HG03097 (cell line): ENCODE data around the gene CAVIN2.
"Not testable (repeated sequence)": the region's sequence is repeated elsewhere in the genome, so short reads cannot be mapped to it uniquely, and the experiment has no call there.

ENCODE experiments used
- ATAC-seq: cut with Tn5 transposase; IDR thresholded peaks from one replicate; pipeline ENCODE4 v1.9.1; 2021; ENCODE audit not compliant: unreplicated experiment, low FRiP score

The CAVIN2 gene

DNA sequence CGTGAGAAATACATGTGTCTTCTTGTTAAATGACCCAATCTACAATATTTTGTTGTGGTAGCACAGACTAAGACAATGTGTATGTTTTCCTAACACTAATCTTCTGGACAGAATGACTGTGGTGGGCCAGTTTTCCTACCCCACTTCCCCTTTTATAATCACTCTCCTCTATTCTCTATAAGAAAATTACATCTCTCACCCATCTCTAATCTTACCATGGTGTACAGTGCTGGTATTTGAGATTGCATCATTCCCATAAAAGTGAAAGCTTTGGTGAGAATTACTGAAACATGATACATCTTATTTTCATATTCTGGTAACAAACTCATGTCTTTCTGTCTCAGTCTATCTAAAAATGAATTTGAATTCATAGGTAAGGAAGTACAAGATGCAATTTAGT is 40.5 kb downstream of the CAVIN2 start:
- ATAC-seq: no peak

DNA sequence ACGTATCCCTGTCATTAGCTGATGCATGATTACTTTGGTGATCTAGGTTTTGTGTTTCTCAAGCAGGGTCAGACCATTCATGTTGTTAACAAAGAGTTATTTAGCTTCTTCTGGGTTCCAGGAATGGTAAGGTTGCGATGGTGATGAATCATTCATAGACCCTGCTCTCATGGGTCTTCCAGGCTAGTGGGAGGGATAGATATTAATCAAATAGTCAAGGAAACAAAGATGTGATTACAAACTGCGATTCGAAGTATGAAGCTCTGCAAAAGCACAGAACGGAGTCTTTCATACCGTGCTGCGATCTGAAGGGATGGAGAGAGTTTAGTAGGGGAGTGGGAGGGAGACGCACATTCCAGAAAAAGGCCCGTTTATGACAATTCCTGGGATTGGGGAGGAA is 42.1 kb downstream of the CAVIN2 start:
- ATAC-seq: no peak

DNA sequence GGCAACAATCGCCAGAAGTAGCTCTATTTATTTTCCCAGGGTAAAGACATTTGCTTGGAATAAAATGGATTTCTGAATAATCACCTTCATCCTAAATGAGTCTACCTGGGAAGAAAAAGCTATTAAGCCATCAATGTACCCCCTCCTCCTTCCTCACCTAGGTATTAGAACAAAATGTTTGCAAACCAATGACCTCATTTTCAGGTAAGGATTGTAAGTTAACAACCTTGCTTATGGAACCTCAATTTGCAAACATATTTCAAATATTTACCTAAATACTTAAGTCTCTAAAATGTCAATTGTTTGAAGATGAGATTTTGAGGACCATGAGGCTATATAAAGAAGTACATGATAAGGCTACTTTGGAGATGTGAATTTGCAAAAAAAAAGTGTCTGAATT is 43.9 kb downstream of the CAVIN2 start:
- no peak for ATAC-seq

DNA sequence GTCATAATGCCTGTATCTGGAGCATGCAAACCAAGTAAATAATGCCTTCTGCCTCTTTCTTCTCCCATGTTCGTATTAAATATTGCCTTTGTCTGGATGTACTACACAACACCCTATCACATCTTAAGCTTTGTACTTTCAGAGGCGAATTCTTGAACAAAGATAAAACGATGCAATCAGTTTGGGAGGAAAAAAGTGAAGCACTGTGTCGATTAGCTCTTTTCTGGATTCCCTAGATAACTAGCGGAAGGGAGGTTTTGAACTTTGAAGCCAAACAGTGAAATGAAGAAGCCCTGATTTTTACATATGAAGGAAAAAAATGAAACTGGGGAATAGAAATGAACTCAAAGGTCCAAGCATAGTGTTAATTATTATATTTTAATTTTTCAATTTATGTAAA is 44.7 kb downstream of the CAVIN2 start:
- no peak for ATAC-seq

DNA sequence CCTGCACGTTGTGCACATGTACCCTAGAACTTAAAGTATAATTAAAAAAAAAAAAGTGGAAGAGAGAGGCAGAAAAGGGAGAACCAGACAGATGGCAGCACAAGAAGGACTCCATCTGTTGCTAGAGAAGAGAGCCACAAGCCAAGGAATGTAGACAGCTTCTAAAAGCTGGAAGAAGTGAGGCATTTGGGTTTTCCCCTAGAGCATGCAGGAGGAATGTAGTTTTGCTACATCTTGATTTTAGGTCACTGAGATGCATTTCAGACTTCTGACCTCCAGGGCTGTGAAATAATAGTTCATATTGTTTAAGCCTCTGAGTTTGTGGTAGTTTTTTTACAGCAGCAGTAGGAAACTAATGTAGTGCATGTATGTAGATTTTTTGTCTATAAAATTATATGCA is 46.0 kb downstream of the CAVIN2 start:
- ATAC-seq: no peak

DNA sequence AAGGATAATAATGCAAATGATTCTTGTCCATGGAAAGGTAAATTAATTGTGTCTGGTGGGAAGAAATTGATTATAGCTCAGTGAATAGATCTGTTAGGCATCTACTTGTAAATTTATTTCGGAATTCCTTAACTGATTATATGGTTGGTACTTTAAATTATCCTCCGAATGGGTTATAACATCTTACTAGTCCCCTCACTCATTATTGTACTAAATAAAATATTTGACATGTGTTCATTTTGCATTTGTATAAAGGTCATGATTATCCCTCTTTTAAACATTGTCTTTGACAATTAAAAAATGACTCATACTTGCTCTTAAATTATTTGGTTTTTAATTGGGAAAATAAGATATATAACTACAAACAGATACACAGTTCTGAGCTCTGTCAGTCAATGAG is 47.4 kb downstream of the CAVIN2 start:
- no peak for ATAC-seq

DNA sequence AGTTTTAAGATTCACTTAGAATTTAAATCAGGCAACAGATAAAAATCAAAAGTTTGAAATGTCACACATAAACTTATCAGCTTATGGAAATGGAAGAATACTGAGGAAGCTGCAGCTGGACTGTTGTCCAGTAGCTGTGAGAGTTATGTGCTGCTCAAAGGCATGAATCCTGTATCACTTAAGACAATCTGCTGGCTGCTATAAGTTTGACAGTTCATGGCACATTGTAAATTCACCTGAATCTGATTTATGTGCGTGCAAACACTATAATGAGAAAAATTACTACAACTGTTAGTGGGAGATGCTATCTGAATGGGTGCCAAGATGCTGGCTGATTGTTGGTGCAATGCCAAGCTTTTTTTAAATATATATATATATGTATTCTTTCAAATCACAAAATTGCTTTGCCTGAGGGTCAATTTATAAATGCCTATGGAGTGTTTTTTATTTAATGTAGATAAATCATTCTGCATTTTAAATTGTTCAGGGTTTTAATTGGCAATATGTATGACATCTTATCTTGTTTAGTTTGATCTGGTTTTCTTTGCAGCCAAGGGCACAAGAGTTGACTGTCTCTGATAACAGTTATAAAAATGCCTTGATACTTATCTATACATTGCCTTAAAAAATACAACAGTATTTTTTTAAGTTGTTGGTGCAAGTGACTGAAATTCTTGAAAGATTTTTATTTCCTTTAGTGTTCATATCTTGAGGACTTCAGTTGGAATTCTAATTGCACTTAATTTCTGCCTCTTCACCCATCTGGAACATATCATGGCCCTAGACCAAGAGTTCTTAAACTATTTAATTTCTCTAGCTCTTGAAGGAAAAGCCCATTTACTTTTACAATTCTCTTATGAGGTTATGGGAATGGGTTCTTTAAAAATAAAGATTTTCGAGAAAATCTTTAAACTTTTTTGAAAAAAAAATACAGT is 48.7 kb downstream of the CAVIN2 start:
- ATAC-seq: no peak

DNA sequence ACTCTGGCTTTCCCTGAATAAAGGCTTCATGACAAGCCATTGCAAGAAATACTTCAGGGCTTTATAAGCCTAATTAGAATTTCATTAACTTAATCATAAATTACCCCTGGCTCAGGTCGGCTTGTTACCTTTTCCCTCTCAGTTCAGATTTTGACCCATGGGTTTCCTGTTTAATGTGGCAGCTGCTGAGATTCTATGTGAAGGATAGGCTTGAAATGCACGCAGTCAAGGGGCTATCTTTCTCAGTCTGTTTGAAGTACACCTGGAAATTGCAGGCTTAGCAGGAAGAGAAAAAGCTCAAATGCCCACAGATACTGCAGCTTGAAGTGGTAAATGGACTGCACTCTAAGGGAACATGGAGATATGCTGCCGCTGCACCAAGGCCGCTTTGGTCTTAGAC is 49.4 kb downstream of the CAVIN2 start:
- no peak for ATAC-seq

DNA sequence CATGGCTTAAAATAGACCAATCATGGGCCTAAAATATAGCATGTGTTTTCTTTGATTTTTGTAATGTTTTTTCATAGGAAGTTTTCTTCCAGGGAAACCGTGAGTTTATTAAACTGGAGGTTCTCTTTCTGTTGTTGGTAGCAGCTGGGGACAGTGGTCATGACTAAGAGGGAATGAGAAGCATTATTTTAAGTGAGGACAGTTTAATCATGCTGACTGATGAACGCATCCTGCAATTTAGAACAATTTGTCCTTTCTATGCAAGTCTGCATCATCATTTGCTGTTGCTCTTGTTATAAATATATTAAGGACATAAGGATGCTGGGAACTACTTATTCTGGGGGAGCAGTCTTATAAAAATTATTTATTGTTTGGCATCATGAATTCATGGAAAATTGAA is 51.2 kb downstream of the CAVIN2 start:
- no peak for ATAC-seq

DNA sequence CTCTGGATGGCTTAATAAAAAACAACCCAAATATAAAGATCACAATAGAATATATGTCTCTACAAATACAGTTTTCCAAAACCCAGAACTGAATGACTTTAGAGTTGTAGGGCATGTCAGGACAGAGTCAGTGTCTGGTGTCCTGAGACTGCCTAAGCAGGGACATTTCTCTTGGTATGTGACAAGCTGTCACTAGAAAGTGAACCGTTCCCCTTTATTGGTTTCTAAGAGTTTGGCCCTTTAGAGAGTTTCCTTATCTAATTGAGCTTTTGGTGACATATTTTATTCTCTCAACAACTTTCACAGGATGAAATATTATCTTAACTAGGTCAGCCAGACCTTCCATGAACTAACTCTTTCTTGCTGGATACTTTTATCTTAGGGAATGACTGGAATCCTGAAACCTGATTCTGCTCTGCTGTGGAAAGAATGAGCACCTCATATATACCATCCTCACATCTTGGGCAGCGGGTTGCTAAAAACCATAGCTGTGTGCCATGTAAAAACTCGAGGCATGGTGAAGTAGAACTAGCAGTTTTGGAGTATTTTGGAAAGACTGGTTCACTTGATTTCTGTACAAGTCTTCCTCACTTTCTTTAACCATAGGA is 54.8 kb downstream of the CAVIN2 start:
- no peak for ATAC-seq

DNA sequence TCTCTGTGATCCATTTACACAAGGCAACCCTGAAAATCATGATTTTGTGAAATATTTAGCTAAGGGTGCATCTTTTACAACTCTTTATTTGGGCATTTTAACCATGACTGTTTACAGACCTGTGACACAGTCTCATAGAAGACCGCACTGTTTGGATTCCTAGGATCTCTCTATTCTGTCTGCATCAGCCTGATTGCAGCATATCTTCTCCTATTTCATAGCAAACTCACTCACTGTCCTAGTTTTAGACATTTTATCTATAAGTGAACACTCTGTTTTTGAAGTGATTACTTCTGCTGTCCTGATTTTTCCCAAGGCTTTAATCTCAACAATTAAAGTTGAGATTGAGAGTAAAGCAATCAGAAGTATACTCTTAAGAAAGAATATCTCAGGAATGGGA is 56.2 kb downstream of the CAVIN2 start:
- ATAC-seq: no peak

DNA sequence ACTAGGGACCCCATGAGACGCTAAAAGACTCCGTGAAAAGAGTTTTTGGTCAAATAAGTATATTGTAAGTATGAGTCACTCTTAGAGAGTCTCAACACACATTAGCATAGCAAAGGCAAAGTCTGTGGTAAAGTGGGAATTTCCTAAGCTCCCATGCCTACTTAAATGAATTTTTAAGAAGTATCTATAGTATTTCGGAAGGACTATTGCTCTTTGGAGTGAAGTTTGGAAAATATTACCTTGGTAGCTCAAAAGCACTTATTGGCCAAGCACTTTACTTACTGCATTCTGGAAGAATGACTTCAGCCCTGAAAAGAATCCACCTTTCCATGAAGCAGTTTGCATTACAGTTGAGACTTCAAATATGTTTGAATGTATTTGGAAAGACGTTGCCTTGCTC is 57.1 kb downstream of the CAVIN2 start:
- no peak for ATAC-seq

DNA sequence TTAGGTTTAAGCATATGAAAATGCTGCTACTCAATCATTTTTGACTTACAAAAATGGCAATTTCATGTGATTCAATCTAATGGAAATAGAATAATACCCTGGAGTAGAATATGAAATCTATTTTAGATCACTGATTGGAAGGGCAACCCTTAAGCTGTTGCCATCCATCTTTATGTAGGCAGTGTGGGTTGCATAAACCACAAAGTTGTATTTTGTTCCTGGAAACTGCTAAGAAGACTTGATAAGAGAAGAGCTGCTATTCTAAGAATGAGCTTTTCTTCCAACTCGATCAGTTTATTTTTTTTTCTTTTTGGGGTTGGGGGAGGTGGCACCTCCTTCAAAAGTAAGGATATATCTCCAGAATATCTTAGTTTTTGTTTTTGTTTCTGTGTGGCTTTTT is 60.2 kb downstream of the CAVIN2 start:
- ATAC-seq: no peak

DNA sequence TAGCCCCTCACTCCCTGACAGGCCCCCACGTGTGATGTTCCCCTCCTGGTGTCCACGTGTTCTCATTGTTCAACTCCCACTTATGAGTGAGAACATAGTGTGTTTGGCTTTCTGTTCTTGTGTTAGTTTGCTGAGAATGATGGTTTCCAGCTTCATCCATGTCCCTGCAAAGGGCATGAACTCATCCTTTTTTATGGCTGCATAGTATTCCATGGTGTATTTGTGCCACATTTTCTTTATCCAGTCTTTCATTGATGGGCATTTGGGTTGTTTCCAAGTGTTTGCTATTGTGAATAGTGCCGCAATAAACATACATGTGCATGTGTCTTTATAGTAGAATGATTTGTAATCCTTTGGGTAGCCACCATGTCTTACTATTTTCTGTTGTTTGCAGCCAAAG is 61.2 kb downstream of the CAVIN2 start:
- ATAC-seq: not testable (repeated sequence)
